DOHH2 (cell line): ENCODE data around the gene HINT3.

Source experiments
- H3F3A ChIP-seq: fragments of 200-600 bp; sonication (generic), shearing (Covaris generic); 2 replicates; pipeline ENCODE4 v1.6.0; 2016; ENCODE audit warnings: antibody characterized with exemption, mild to moderate bottlenecking; ENCODE audit not compliant: control insufficient read depth, insufficient read depth
- H3K27ac ChIP-seq: fragments of 200-600 bp; sonication (generic); 2 replicates; pipeline ENCODE4 v1.5.1; 2014; ENCODE audit warnings: low read depth, mild to moderate bottlenecking, low read length, moderate library complexity
- H3K27me3 ChIP-seq: fragments of 200-600 bp; sonication (generic); 2 replicates; pipeline ENCODE4 v1.6.1; 2014; ENCODE audit warnings: mild to moderate bottlenecking, low read length, mixed read lengths; ENCODE audit not compliant: control insufficient read depth
- H3K36me3 ChIP-seq: fragments of 200-600 bp; sonication (generic); 2 replicates; pipeline ENCODE4 v1.6.1; 2014; ENCODE audit warnings: mild to moderate bottlenecking, low read length, moderate library complexity, mixed read lengths; ENCODE audit not compliant: control insufficient read depth
- H3K4me1 ChIP-seq: fragments of 200-600 bp; sonication (generic); 2 replicates; pipeline ENCODE4 v1.6.1; 2014; ENCODE audit warnings: mild to moderate bottlenecking, low read length, mixed read lengths; ENCODE audit not compliant: control insufficient read depth
- H3K4me2 ChIP-seq: fragments of 200-600 bp; sonication (generic); 2 replicates; pipeline ENCODE4 v1.6.0; 2014; ENCODE audit warnings: mild to moderate bottlenecking, low read length, moderate library complexity
- H3K4me3 ChIP-seq: fragments of 200-600 bp; sonication (generic); 2 replicates; pipeline ENCODE4 v1.5.1; 2014; ENCODE audit warnings: mild to moderate bottlenecking, low read length, mixed read lengths
- H3K79me2 ChIP-seq: fragments of 200-600 bp; sonication (generic); 2 replicates; pipeline ENCODE4 v1.6.1; 2014; ENCODE audit warnings: mild to moderate bottlenecking, low read length, mixed read lengths; ENCODE audit not compliant: control insufficient read depth
- H3K9me2 ChIP-seq: fragments of 200-600 bp; sonication (generic); replicated peaks from 2 replicates; pipeline ENCODE4 v1.6.1; 2014; ENCODE audit warnings: mild to moderate bottlenecking, low read length, mixed read lengths; ENCODE audit not compliant: control insufficient read depth
- H3K9me3 ChIP-seq: fragments of 200-600 bp; sonication (generic); 2 replicates; pipeline ENCODE4 v1.6.1; 2014; ENCODE audit warnings: antibody characterized with exemption, low read length, mixed read lengths; ENCODE audit not compliant: control insufficient read depth, insufficient read depth
- H4K20me1 ChIP-seq: fragments of 200-600 bp; sonication (generic); 2 replicates; pipeline ENCODE4 v1.6.0; 2014; ENCODE audit warnings: low read depth, mild to moderate bottlenecking, antibody characterized with exemption, low read length, moderate library complexity; ENCODE audit not compliant: control insufficient read depth, insufficient read depth
- EZH2phosphoT487 ChIP-seq: fragments of 200-600 bp; sonication (generic); IDR thresholded peaks from 2 replicates; pipeline ENCODE4 v1.6.1; 2017; ENCODE audit warnings: borderline replicate concordance, mild to moderate bottlenecking, antibody characterized with exemption, low read length, moderate library complexity, mixed read lengths
- TF ChIP-seq, protein P1 (sequence below): fragments of 200-600 bp; sonication (generic); IDR thresholded peaks from one replicate; pipeline ENCODE4 v1.5.1; 2014; ENCODE audit warnings: antibody characterized with exemption, mild to moderate bottlenecking, low read depth, low read length; ENCODE audit not compliant: poor library complexity, severe bottlenecking

The HINT3 gene

GRCh38 chr6:125974214-125974866, 17.8 kb downstream of the HINT3 start:
- Histone ChIP-seq H3K27ac (no peak overlapping the region), H3K36me3 (peaks cover 47% of the 10 kb centered on the region), H3K9me3 (no peaks in the 10 kb centered on the region), H3K4me3 (peak overlapping the region; percentile 25; the same call in 1 of the 2 replicates), H3K27me3 (no peaks in the 10 kb centered on the region), H3K4me1 (peaks cover 33% of the 10 kb centered on the region), H3K79me2 (peaks cover 28% of the 10 kb centered on the region), H3K4me2 (peak overlapping the region; percentile 56), H3K9me2 (no peaks in the 10 kb centered on the region), H3F3A (peaks cover 11% of the 10 kb centered on the region), H4K20me1 (no peaks in the 10 kb centered on the region)
- TF ChIP-seq EZH2phosphoT487: no peak
- TF ChIP-seq, protein P1, sequence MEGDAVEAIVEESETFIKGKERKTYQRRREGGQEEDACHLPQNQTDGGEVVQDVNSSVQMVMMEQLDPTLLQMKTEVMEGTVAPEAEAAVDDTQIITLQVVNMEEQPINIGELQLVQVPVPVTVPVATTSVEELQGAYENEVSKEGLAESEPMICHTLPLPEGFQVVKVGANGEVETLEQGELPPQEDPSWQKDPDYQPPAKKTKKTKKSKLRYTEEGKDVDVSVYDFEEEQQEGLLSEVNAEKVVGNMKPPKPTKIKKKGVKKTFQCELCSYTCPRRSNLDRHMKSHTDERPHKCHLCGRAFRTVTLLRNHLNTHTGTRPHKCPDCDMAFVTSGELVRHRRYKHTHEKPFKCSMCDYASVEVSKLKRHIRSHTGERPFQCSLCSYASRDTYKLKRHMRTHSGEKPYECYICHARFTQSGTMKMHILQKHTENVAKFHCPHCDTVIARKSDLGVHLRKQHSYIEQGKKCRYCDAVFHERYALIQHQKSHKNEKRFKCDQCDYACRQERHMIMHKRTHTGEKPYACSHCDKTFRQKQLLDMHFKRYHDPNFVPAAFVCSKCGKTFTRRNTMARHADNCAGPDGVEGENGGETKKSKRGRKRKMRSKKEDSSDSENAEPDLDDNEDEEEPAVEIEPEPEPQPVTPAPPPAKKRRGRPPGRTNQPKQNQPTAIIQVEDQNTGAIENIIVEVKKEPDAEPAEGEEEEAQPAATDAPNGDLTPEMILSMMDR: peak; percentile 69

GRCh38 chr6:125979101-125979500, 22.5 kb downstream of the HINT3 start:
- Histone ChIP-seq H3K27ac (no peak overlapping the region), H3F3A (no peaks in the 10 kb centered on the region; the same call in 1 of the 2 replicates)

DNA sequence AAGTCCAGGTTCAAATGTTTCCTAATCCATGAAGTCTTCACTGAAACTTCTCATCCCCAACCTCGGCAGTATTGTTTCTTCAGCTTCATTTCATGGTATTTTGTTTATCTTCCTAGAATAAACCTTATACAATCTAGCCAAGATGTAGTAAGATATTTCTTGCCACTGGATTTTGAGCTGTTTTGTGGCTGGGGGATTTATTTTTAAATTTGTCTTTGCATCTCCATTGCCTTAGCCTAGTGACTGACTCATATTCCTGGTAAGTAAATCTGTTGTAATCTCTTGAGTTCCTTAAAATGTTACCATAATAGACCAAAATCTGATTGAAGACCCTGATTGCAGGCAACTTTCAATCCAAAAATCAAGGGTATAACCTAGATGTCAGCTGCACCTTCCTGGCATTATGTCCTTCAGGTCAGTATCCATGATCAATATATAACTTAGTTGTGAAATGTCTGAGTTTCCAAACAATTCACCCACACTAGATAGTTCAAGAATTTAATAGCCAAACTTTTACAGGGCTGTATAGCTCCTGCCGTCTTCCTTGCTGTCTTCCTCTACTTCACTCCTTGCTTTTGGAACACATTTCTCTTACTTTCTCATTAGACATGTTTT, 25.1 kb downstream of the HINT3 start:
- no peak overlapping the region for H3K27ac ChIP-seq
- H3K79me2 ChIP-seq: peaks cover 16% of the 10 kb centered on the region
- no peak overlapping the region for H3K4me3 ChIP-seq
- peaks cover 15% of the 10 kb centered on the region; the same call in 1 of the 2 replicates for H3K36me3 ChIP-seq
- TF ChIP-seq EZH2phosphoT487: no peak
- TF ChIP-seq, protein P1: no peak
- no peaks in the 10 kb centered on the region for H3K9me3 ChIP-seq
- H3K4me1 ChIP-seq: peaks cover 12% of the 10 kb centered on the region
- no peak overlapping the region for H3K4me2 ChIP-seq
- no peaks in the 10 kb centered on the region for H3K9me2 ChIP-seq
- H4K20me1 ChIP-seq: no peaks in the 10 kb centered on the region
- no peaks in the 10 kb centered on the region for H3K27me3 ChIP-seq
- no peaks in the 10 kb centered on the region; the same call in 1 of the 2 replicates for H3F3A ChIP-seq

More at GRCh38 chr6:125979101-125979500, 22.5 kb downstream of the HINT3 start:
- H3K9me3 ChIP-seq: no peaks in the 10 kb centered on the region
- H3K9me2 ChIP-seq: no peaks in the 10 kb centered on the region
- no peak overlapping the region for H3K4me3 ChIP-seq
- peaks cover 7% of the 10 kb centered on the region for H3K4me1 ChIP-seq
- no peaks in the 10 kb centered on the region for H4K20me1 ChIP-seq
- no peaks in the 10 kb centered on the region for H3K79me2 ChIP-seq
- peaks cover 26% of the 10 kb centered on the region for H3K36me3 ChIP-seq
- no peaks in the 10 kb centered on the region for H3K27me3 ChIP-seq
- no peak for TF ChIP-seq EZH2phosphoT487
- no peak overlapping the region for H3K4me2 ChIP-seq
